HPDE6-E6E7 (cell line): ENCODE data around the gene TTC27.
"Not testable (repeated sequence)": the region's sequence is repeated elsewhere in the genome, so short reads cannot be mapped to it uniquely, and the experiment has no call there.

Experiments
- DNase-seq: peaks from one replicate; pipeline ENCODE4 v3.0.0; 2011; ENCODE audit warnings: missing footprints; ENCODE audit errors: extremely low spot score

The TTC27 gene

DNA sequence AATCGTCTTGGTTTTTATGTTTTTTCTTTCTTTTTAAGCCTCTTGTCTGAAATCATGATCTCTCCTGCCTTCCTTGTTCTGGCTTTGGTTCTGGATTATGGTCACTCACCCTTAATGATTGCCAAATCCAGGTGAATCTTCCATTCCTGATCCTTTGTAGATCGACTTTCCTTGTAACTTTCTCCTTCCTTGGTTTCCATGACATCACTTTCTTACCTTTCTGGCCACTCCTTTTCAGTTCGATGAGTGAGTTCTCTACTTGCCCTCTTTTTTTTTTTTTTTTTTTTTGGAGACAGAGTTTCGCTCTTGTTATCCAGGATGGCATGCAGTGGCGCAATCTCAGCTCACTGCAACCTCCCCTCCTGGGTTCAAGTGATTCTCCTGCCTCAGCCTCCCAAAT lies 179.8 kb downstream of the TTC27 start:
- no peak for DNase-seq

DNA sequence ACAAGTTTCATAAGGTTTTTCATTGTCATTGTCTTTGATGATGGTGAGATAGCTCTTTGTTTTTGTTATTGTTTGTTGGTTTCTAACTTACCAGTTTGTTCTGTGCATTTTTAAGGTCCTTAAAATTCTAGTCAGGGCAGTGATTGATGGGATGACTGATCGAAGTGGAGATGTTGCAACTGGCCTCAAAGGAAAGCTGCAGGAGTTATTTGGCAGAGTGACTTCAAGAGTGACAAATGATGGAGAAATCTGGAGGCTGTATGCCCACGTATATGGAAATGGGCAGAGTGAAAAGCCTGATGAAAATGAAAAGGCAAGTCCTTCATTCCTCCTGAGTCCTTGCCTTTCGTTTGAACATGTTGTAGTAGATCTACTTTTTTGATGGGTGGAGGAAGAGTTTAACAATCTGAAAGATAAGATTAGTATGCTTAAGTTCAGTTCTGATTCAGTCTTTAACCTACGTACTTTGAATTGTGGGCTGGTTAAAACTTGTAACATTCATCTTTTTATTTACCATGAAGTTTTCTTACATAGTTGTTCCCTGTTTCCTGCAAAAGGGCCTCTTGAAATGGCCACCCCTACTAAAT lies 183.2 kb downstream of the TTC27 start:
- no peak for DNase-seq

DNA sequence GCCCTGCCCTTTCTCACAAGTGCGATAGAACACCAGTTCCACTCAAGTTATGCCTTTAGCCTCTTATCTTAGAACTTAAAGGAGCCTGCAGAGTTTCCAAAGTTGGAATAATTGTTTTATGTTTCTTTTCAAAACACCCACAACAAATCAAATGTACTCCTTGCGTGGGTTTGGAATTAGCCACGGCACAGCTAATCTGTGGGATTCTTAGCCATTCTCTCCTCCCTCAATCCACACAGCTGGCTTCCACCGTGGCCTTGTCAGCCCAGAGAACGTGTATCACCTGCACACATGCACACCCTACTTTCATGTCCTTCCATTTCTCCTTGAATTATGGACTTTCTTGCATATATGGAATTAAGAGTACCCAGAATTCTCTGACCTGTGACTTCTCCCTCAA lies 183.8 kb downstream of the TTC27 start:
- no peak for DNase-seq

DNA sequence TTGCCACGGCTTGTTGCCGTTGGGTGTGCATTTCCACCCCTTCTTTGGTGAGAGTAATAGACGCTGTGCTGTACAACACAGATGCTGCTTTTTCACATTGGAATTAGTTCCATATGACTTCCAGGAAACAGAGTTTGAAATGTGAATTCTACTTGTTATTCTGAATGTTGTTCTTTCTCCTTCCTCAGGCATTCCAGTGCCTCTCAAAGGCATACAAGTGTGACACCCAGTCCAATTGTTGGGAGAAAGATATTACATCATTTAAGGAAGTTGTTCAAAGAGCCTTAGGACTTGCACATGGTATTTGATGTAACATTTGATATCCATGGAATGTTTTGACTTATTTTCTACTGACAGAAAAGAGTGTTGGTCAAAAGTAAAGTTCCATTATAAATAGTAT lies 184.5 kb downstream of the TTC27 start:
- no peak for DNase-seq

DNA sequence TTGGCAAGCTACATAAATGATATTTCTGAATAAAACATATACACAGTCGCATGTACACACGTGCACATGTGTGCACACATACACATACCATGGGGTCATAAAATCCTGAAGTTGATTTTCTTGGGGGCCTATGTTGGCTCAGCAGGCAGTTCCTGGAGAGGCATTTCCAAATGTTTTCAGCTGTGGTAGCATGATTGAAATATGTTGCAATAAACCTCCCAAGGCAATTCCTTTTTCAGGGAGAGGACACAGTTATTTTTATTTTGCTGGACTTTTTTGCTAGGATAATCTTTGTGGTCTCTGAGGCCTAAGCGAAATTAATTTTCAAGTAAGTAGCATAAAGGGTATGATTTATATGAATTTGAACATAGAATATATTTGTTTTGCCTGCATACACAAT lies 192.2 kb downstream of the TTC27 start:
- no peak for DNase-seq

DNA sequence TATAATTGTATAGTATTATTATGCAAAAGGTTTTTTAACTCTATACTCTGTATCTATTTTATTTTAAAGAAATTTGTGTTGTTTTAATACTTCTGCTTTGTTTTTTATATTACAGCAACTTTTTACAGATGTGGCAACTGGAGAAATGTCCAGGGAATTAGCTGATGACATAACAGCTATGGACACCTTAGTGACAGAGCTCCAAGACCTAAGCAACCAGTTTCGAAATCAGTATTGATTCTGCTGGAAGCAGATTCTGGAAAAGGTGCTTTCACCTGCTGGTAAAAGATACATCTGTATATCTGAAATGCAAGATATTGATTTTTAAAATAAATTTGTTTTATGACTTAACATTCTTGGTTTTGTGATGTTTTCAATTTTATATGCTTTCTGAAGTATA lies 192.9 kb downstream of the TTC27 start:
- DNase-seq, result no peak

DNA sequence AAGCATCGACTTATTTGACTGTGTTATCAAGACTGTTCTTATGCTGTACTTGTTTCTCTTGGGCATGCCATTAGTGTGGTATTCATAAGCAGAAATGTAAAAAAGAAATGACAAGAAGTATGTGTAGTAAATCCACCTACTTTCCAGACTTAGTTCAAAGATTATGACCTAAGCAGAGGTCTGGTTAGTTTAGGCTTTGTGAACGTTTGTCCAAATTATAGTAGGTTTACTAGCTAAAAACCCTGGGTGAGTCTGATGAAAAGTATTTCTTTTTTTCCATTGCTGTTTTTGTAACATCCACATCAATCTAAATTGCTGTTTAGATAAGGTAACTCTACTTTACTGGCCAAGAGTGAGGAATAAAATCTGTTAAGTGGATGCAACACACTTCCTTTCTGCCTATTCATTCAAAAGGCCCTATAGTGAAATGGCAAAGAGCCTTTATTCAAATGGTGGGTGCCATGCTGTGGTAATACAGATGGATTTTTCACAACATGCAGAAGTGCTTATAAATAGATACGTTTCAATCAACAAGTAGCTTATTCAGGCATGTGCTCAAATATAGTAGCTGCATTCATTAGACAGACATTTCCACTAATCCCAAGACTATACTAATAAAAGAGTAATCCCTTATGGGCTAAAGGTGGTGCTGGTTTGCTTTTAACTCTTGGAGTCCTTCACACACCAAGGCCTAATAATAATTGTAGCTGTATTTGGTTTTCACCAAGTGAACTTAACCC lies 196.4 kb downstream of the TTC27 start:
- no peak for DNase-seq

DNA sequence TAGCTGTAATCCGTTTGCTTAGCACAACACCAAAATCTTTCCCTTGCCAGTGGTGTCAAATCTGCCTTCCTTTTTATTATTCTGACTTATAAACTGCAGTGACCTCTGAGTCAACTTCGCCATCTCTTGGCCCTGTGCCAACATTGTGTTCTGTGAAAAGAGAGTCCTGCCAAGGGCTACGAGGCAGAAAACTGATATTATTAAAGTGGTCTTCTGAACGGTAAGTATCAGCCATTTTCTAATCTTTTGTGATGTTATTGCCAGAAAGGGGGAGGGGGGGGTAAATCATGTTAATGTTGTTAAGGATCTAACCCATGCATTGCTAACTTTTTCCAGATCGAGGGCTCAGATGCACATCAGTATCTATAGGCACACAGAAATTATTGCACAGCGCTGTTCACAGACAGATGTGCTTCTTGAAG lies 197.5 kb downstream of the TTC27 start:
- DNase-seq, result no peak

DNA sequence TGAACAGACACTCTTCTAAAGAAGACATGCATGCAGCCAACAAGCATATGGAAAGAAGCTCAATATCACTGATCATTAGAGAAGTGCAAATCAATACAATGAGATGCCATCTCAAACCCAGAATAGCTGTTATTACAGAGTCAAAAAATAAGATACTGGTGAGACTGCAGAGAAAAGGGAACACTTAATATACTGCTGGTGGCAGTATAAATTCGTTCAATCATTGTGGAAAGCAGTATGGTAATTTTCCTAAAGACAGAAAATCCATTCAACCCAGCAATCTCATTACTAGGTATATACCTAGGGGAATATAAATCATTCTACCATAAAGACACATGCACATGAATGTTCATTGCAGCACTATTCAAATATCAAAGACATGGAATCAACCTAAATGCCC lies 202.3 kb downstream of the TTC27 start:
- no peak for DNase-seq

DNA sequence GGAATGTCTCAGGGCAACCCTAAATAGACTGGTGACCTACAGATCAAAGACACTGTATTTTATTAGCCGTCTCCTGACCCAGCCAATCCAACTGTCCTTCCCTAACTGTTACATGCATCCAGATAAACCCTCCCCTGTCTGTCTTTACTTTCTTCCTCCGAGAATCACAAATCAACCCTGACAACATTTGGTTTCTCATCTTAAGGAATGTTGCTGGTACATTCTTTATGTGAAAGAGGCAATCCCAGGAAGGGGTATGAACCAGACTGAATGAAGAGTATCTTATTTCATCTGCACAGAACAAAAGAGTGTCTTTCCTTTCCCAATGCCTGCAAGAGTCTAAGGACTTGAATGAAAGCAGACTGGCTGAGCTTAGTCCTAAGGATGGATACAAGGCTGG lies 205.0 kb downstream of the TTC27 start:
- no peak for DNase-seq

DNA sequence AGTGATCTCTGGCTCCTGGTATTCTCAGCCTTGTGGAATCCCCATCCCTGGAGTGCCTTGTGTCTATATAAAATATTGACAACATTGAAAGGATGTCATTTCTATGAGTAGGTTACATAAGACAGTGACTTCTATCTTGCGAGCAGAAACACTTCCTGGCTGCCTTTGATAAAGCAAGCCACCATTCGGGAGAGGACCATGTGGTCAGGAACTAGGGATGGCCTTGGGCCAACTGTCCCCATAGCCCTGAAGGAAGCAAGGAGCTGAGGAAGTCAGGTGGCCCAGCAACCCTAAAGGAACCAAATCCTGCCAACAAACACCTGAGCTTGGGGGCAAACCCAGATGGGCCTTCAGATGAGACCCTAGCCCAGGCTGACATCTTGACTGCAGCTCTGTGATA lies 205.9 kb downstream of the TTC27 start:
- DNase-seq, result no peak

DNA sequence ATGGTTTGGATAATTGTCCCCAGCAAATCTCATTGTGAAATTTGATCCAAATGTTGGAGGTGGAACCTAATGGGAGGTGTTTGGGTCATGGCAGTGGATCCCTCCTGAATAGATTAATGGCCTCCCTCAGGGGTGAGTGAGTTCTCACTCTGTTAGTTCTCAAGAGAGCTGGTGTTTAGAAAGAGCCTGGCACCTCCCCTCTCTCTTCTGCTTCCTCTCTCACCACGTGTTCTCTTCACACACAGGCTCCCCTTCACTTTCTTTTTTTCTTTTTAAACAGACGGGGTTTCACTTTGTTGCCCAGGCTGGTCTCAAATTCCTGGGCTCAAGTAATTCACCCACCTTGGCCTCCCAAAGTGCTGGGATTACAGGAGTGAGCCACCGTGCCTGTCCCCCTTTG lies 207.3 kb downstream of the TTC27 start:
- DNase-seq, result no peak

DNA sequence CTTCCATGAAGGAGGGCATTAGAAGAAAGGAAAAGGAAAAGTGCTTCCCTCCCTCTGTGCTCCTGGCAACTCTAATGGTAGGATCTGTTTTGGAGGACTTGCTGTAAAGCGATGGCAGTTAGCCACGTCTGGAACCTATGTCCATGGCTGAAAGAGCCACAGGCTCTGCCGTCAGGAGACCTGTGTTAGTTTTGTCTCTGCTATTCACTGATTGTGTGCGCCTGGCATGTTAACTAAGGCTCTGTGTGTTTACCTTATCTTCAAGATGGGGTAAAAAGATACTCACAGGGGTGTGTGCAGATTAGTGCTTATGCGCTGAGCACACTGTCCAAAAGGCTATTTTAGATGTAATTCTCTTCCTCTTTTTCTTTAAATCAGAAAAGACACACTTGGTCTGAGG lies 209.1 kb downstream of the TTC27 start:
- no peak for DNase-seq

DNA sequence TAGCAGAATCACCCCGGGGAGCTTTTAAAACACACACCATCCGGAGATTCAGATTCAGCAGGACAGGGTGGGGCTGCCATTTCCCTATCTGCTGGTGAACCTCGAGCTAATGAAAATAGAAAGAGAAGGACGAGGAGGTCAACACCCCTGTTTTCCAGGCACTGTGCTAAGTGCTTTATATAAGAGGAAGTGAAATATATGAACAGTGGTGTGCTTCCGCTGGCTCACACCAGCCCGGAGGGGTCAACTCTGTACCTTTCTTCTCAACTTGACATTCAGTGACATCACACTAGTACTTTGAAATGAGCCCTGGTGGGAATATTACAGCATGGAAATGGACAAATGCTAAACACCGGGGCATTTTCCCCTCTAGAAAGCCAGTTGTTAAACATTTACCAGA lies 210.6 kb downstream of the TTC27 start:
- DNase-seq, result no peak

DNA sequence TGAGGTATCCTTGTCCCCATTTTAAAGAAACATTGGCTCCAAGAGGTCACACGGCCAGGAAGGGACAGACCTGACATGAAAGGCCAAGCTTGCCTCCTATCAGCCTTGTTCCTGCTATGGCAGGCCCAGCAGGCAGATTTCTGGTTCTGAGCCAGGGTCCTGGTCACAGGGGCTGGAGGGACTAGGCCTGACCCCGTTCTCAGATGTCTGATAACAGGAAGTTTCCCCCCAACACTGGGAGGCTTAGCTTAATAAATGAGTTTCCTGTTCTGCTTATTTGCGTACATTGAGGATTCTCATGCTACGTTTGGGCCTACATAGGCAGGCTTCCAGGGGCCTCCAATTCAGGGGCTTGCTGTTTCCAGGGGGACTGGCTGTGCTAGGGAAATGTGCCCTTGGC lies 211.1 kb downstream of the TTC27 start:
- DNase-seq, result no peak

DNA sequence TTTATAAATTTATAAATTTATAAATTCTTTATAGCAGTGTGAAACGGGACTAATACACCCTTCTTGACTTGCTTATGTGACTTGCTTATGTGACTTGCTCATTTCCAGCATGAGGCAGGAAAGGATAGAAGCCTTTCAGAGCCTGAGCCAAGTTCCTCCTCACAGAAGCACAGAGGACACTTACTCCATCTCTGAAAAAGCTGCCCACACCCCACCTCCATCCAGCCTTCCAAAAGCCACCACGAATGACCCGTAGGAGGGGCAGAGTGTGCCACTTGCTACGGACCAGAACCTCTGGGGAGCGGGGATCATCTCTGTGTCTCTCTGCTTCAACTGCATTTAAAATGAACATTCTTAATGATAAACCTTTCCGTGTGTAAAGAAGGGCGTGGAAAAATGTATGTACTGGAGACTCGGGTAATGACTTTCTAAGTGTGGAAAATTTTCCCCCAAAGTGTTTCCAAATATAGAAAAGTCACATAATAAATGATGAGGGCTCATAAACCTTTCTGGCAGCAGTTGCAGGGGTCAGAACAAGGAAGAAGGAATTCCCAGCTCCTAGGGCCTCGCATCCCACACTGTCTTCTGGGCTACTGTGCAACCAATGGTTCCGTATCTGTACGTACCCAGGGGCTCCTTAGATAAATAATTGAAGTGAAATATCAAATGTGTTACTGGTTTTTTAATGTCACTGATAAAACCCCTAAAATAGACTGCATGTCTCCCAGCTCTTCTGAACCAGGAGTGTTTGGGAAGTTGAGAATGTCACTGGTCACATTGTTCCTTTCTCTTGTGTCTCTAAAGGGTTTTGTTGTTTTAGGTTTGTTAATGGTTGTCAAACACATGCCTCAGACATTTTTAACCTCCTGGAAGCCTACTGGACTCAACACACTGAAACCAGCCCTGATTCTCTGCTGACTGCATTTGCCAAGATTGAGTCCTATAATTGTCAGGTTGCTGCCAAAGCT lies 214.4 kb downstream of the TTC27 start:
- DNase-seq, result no peak

DNA sequence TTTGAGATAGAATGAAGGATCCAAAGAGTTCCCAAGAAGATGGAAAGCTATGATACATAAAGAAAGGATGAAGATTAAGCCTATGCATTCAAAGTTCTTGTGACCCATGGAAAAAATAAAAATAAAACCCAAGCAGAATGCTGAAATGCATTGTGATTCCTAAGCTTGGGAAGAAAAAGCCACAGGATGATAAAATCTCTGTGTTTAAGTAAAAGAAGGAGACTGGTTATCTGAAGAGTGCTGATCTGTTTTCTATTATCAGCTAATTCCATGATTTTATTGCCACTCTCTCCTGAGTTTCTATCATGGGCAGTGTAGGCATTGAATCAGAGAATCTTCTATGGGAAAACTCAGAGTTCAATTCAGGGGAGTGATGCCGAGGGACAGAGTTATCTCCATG lies 215.8 kb downstream of the TTC27 start:
- no peak for DNase-seq

DNA sequence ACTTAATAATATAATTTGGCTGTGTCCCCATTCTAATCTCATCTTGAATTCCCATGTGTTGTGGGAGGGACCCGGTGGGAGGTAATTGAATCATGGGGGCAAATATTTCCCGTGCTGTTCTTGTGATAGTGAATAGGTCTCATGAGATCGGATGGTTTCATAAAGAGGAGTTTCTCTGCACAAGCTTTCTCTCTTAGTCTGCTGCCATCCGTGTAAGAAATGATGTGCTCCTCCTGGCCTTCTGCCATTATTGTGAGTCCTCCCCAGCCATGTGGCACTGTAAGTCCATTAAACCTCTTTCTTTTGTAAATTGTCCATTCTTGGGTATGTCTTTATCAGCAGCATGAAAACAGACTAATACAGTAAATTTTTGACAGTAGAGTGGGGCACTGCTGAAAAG lies 216.4 kb downstream of the TTC27 start:
- no peak for DNase-seq

DNA sequence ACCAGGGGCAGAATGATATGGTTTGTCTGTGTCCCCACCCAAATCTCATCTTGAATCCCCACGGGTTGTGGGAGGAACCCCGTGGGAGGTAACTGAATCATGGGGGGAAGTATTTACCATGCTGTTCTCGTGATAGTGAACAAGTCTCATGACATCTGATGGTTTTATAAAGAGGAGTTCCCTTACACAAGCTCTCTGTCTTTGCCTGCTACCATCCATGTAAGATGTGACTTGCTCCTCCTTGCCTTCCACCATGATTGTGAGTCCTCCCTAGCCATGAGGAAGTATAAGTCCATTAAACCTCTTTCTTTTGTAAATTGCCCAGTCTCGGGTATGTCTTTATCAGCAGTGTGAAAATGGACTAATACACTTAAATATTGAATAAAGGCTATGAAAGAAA lies 218.4 kb downstream of the TTC27 start:
- not testable (repeated sequence) for DNase-seq

DNA sequence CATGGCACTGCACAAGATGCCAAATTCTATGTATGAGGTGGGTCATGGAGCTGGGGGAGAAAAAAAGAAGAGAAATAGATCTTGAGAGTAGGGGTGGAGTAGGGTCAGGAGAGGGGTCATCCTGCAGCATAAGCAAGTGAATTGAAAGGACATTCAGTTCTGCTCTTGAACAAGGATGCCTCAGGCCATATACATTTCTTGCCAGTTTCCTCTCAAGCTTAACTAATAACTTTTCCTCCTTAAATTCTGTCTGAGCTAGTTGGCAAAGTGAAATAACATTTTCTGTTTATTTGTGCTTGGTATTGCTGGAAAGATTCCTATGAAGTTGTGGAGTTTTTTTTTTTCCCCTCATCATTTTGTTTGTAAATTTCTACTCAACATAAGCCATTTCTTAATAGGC lies 219.9 kb downstream of the TTC27 start:
- no peak for DNase-seq

DNA sequence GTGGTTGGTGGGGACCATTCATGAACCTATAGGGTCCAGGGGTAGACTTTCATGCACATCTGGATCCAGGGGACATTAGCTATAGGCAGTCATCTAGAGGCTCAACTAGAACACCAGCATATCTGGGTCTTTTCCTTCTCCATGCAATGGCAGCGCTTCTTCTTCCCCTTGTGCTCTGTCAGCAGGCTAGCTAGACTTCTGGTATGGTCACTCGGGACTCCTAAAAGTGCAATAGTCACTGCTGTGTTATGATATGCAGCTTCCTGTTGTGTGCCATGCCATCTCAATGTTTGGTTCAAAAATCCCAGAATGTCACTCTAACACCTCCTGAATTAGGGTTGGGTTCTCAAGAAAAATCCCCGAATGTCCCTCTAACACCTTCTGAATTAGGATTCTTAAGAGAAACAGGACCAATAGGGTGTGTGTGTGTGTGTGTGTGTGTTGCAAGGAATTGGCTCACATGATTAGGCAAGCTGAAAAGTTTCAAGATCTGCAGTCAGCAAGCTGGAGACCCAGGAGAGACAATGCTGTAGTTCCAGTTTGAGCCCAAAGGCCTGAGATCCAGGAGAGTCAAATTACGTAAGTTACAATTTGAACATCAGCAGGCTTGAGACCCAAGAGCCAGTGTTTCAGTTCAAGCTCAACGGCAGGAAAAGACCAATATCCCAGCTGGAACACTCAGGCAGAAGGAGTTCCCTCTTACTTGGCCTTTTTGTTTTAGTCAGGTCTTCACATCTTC lies 221.8 kb downstream of the TTC27 start:
- DNase-seq, result no peak
